ENCODE results near the gene VPS37D. TPM values are rescaled to one million over a fixed set of nuclear protein-coding genes. Genes with fewer than 3 reads are reported as not detected.

The VPS37D gene
- total RNA-seq, 2 donors from 2014 or later = 0.92 to 1.2 TPM

DNA sequence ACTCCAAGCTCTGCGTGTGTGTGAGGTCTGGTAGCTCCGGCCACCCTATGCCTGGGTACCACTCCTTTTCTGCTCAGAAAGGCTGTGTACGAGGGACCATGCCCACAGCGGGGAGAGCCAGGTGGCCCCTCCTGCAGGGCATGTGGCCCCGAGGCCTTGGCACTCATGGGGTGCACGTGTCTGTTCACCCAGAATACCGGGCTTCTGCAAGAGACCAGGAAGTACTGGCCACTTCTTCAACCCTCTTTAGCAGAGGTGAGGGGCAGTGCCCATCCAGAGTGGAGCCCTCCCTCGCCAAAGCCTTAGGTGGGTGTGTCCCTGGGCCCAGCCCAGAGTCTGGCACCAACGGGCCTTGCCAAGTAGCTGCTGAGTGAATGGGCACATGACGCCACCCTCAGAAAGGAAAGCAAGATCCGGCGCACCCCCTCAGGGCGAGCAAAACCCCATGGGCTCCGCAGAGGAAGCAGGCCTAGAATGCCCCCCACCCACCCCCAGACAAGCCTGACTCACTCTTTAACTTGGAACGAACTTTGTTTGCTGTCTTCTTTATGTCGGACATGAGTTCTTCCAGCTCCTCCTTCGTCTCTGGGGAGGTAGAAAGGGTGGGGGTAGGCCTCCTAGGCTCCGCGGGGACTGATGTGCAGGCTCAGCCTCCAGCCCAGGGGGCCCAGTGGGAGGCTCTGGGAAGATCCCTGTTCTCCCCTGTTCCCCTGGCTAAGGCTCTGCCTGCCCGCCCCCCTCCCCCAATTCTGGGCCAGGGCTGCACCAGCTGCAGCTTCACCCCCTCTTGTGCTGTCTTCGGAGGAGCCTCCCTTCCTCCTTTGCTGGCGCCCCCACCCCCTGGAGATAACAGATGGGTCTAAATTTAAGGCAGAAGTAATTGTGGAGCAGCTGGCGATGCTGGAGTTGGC, 37.3 kb downstream of the VPS37D start:
- H3K4me3 ChIP-seq = no peak overlapping the region
- H3K27ac ChIP-seq = peak overlapping the region; percentile 12 to 56
- DNase-seq (ENCODE audit: low spot score) = no peak
- no peaks in the 10 kb centered on the region for H3K9me3 ChIP-seq
- peaks cover 0 to 21% of the 10 kb centered on the region in 2 donors for H3K4me1 ChIP-seq (ENCODE audit: control insufficient read depth in 1 of 2, low read depth in 2 of 2)
- TF ChIP-seq, protein P1, sequence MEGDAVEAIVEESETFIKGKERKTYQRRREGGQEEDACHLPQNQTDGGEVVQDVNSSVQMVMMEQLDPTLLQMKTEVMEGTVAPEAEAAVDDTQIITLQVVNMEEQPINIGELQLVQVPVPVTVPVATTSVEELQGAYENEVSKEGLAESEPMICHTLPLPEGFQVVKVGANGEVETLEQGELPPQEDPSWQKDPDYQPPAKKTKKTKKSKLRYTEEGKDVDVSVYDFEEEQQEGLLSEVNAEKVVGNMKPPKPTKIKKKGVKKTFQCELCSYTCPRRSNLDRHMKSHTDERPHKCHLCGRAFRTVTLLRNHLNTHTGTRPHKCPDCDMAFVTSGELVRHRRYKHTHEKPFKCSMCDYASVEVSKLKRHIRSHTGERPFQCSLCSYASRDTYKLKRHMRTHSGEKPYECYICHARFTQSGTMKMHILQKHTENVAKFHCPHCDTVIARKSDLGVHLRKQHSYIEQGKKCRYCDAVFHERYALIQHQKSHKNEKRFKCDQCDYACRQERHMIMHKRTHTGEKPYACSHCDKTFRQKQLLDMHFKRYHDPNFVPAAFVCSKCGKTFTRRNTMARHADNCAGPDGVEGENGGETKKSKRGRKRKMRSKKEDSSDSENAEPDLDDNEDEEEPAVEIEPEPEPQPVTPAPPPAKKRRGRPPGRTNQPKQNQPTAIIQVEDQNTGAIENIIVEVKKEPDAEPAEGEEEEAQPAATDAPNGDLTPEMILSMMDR (IDR thresholded peaks at IDR 0.05) = no peak
- H3K27me3 ChIP-seq (replicated peaks; ENCODE audit: insufficient read depth) = no peaks in the 10 kb centered on the region
- ATAC-seq (ENCODE audit: insufficient number of reproducible peaks, low FRiP score, low read depth) = no peak
- peaks cover 9% of the 10 kb centered on the region for H3K36me3 ChIP-seq

DNA sequence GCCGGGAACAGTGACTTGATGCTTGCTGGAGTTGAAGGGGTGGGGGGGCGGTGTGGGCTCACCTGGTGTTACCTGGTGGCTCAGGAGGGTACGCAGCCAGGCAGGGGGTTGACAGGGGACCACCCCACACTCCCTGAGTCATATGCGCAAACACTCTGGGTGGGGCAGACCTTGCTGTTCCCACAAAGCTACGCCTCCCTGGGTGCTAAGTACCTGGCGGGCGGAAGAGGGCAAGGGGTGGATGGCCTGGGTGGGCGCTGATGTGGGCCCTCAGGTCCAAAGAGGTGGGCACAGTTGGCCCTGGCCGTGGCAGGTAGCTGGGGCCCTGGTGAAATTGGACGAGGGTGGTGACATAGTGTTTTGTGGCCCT, 37.9 kb downstream of the VPS37D start:
- peaks cover 0 to 21% of the 10 kb centered on the region in 2 donors for H3K4me1 ChIP-seq (ENCODE audit: control insufficient read depth in 1 of 2, low read depth in 2 of 2)
- peaks cover 9% of the 10 kb centered on the region for H3K36me3 ChIP-seq
- no peaks in the 10 kb centered on the region for H3K27me3 ChIP-seq (replicated peaks; ENCODE audit: insufficient read depth)
- TF ChIP-seq, protein P1 (IDR thresholded peaks at IDR 0.05) = no peak
- H3K27ac ChIP-seq = peak overlapping the region; percentile 12 to 56
- ATAC-seq (ENCODE audit: insufficient number of reproducible peaks, low FRiP score, low read depth) (no peak), DNase-seq (ENCODE audit: low spot score) (no peak)
- H3K9me3 ChIP-seq = no peaks in the 10 kb centered on the region
- no peak overlapping the region for H3K4me3 ChIP-seq

DNA sequence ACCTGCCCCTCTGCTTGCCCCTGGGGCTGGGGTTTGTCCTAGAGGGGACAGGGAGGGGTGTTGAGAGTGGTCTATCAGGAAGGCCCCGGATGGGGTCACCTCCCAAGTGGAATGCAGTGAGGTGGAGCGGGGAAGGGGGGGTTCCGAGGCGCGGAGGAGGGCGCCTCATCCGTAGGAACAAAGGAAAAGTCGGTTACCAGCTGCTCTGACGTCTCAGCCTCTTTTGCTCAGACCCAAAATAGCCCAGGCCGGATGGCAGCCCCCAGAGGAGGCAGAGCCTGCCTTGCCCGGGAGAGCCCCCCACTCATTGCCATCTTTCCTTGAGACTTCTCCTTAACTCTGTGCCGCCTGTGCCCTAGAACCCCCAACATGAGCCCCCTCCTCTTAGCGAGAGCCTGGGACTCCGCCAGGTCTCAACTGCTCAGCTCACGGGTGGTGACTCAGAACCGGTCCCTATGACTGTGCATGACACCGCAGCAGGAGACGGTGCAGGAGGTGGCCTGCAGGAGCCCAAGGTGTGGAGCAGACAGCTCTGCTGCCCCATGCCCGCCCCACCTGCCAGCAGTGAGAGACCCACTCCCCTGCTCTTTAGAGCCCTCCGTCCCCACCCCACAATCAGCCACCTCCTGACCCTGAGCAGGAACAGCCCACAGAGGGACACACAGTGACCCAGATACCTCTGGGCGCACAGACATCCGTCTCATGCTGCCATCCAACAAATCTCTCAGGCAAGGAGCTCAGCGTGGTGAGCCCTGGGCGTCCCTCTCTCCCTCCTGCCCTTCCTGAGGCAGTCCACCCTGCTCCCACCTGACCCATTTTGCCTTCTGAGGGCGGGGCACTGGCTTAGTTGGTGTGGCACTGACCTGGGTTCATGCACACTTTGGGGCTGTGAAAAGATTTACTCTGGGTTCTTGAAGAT, 38.8 kb downstream of the VPS37D start:
- H3K36me3 ChIP-seq = peaks cover 9% of the 10 kb centered on the region
- H3K9me3 ChIP-seq = no peaks in the 10 kb centered on the region
- ATAC-seq (ENCODE audit: insufficient number of reproducible peaks, low FRiP score, low read depth) (no peak), DNase-seq (ENCODE audit: low spot score) (no peak)
- TF ChIP-seq, protein P1 (IDR thresholded peaks at IDR 0.05) = no peak
- no peaks in the 10 kb centered on the region for H3K27me3 ChIP-seq (replicated peaks; ENCODE audit: insufficient read depth)
- no peak overlapping the region for H3K27ac ChIP-seq
- peaks cover 0 to 21% of the 10 kb centered on the region in 2 donors for H3K4me1 ChIP-seq (ENCODE audit: control insufficient read depth in 1 of 2, low read depth in 2 of 2)
- no peak overlapping the region for H3K4me3 ChIP-seq

DNA sequence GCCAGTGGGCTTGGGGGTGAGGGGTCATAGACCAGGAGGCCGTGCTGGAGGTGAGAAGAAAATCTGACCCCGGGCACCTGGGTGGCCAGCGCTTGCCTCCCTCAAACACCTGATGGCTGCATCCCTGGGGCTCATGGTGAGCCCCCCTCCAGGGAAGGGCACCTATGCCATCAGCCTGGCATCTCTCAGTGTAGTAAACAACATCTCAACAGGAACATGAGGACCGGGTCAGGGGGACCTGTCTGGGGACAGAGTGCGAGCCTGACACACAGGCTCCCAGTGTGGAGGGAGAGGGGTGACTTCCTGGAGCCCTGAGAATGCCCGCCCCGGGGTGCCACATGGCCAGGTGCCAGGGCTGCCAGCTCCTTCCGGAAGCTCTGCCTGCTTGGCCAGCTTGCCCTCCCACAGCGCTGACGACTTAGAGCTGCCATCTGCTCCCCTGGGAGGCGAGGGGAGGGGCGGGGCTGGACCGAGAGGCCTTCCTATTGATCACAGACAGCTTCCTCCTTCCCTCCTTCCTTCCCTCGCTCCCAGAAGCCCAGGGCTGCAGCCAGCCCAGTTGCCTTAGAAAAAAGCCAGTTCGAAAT, 39.5 kb downstream of the VPS37D start:
- no peaks in the 10 kb centered on the region for H3K9me3 ChIP-seq

More for the DNA sequence above, 39.5 kb downstream of the VPS37D start:
- Histone ChIP-seq H3K4me1 (ENCODE audit: control insufficient read depth in 1 of 2, low read depth in 2 of 2) (peaks cover 0 to 21% of the 10 kb centered on the region in 2 donors), H3K36me3 (peaks cover 6% of the 10 kb centered on the region), H3K27me3 (replicated peaks; ENCODE audit: insufficient read depth) (no peaks in the 10 kb centered on the region), H3K4me3 (no peak overlapping the region), H3K27ac (no peak overlapping the region)
- ATAC-seq (ENCODE audit: insufficient number of reproducible peaks, low FRiP score, low read depth) (no peak), DNase-seq (ENCODE audit: low spot score) (no peak)
- TF ChIP-seq, protein P1 (IDR thresholded peaks at IDR 0.05) = no peak

Measured in thoracic aorta (tissue), 2 donors.